GM23338 (cell line): ENCODE measurements around the gene ZNF513. TPM values are rescaled to one million over a fixed set of nuclear protein-coding genes. Genes with fewer than 3 reads are reported as not detected.

Experiments
- ATAC-seq: fragments of 200-7000 bp; cut with Tn5 transposase; 3 replicates; pipeline ENCODE4 v1.9.1; 2020
- DNase-seq: peaks from one replicate; pipeline ENCODE4 v3.0.0-alpha.2; 2015; ENCODE audit warnings: low spot score
- H2AFZ ChIP-seq: fragments of 200-600 bp; sonication (generic); 2 replicates; pipeline ENCODE4 v1.8.0; 2016; ENCODE audit warnings: antibody characterized with exemption, mild to moderate bottlenecking, moderate library complexity
- H3F3A ChIP-seq: fragments of 200-600 bp; sonication (generic); replicated peaks from 2 replicates; pipeline ENCODE4 v1.8.0; 2017; ENCODE audit warnings: antibody characterized with exemption, mixed run types, low read depth
- H3K27ac ChIP-seq: fragments of 200-600 bp; sonication (generic); 2 replicates; pipeline ENCODE4 v1.6.1; 2016; ENCODE audit warnings: low read depth
- H3K27me3 ChIP-seq: fragments of 200-600 bp; sonication (generic); 2 replicates; pipeline ENCODE4 v1.8.0; 2016; ENCODE audit warnings: mild to moderate bottlenecking, mixed run types, moderate library complexity; ENCODE audit not compliant: insufficient read depth
- H3K36me3 ChIP-seq: fragments of 200-600 bp; sonication (generic); 2 replicates; pipeline ENCODE4 v1.8.0; 2016; ENCODE audit warnings: mild to moderate bottlenecking; ENCODE audit not compliant: insufficient read depth
- H3K4me1 ChIP-seq: fragments of 200-600 bp; sonication (generic); 2 replicates; pipeline ENCODE4 v1.8.0; 2016; ENCODE audit warnings: mild to moderate bottlenecking, moderate library complexity; ENCODE audit not compliant: insufficient read depth
- H3K4me2 ChIP-seq: fragments of 200-600 bp; sonication (generic); 2 replicates; pipeline ENCODE4 v1.7.1; 2017; ENCODE audit warnings: mixed run types
- H3K4me3 ChIP-seq: fragments of 200-600 bp; sonication (generic); 2 replicates; pipeline ENCODE4 v1.6.1; 2016; ENCODE audit warnings: mixed run types
- H3K79me2 ChIP-seq: fragments of 200-600 bp; sonication (generic); replicated peaks from 2 replicates; pipeline ENCODE4 v1.8.0; 2017; ENCODE audit warnings: mild to moderate bottlenecking; ENCODE audit not compliant: insufficient read depth
- H3K9me2 ChIP-seq: fragments of 200-600 bp; sonication (generic); 2 replicates; pipeline ENCODE4 v1.8.0; 2017; ENCODE audit not compliant: insufficient read depth
- H4K20me1 ChIP-seq: fragments of 200-600 bp; sonication (generic); replicated peaks from 2 replicates; pipeline ENCODE4 v1.8.0; 2017; ENCODE audit warnings: mild to moderate bottlenecking; ENCODE audit not compliant: insufficient read depth
- H3K27ac Mint-ChIP-seq: 2 replicates; pipeline ENCODE4 v1.8.0; 2020; ENCODE audit warnings: inconsistent platforms, mild to moderate bottlenecking, moderate library complexity, mixed read lengths
- H3K27me3 Mint-ChIP-seq: 3 replicates; pipeline ENCODE4 v1.8.0; 2022; ENCODE audit warnings: low read depth, mild to moderate bottlenecking, moderate library complexity, mixed read lengths, inconsistent platforms; ENCODE audit not compliant: insufficient read depth, poor library complexity
- H3K36me3 Mint-ChIP-seq: 3 replicates; pipeline ENCODE4 v1.8.0; 2021; ENCODE audit warnings: low read depth, mild to moderate bottlenecking, inconsistent platforms, moderate library complexity, mixed read lengths
- H3K4me1 Mint-ChIP-seq: 3 replicates; pipeline ENCODE4 v1.8.0; 2020; ENCODE audit warnings: mild to moderate bottlenecking, inconsistent platforms, mixed read lengths
- H3K4me3 Mint-ChIP-seq: 3 replicates; pipeline ENCODE4 v1.8.0; 2021; ENCODE audit warnings: moderate library complexity, mild to moderate bottlenecking, inconsistent platforms, mixed read lengths
- H3K9me3 Mint-ChIP-seq: 3 replicates; pipeline ENCODE4 v1.8.0; 2020; ENCODE audit warnings: moderate library complexity, mild to moderate bottlenecking, inconsistent platforms, mixed read lengths
- CREB1 ChIP-seq: fragments of 250-450 bp; sonication (Bioruptor Pico); IDR thresholded peaks from 2 replicates; pipeline ENCODE4 v1.5.0; 2020; ENCODE audit warnings: low read depth, mild to moderate bottlenecking, moderate library complexity
- EZH2 ChIP-seq: fragments of 200-600 bp; sonication (generic); IDR thresholded peaks from one replicate; pipeline ENCODE4 v1.8.0; 2017; ENCODE audit warnings: antibody characterized with exemption, mild to moderate bottlenecking, low read depth; ENCODE audit not compliant: unreplicated experiment
- EZH2phosphoT487 ChIP-seq: fragments of 200-600 bp; sonication (generic); IDR thresholded peaks from one replicate; pipeline ENCODE4 v1.8.1; 2018; ENCODE audit warnings: antibody characterized with exemption; ENCODE audit not compliant: unreplicated experiment
- NANOG ChIP-seq: IDR thresholded peaks from 2 replicates; pipeline ENCODE4 v1.6.1; 2016; ENCODE audit warnings: antibody characterized with exemption, borderline replicate concordance
- POLR2AphosphoS5 ChIP-seq: IDR thresholded peaks from 2 replicates; pipeline ENCODE4 v1.6.1; 2016; ENCODE audit warnings: antibody characterized with exemption, low read depth
- ZNF462 ChIP-seq: fragments of 250-450 bp; sonication (Bioruptor Pico); IDR thresholded peaks from 2 replicates; pipeline ENCODE4 v1.5.0; 2020; ENCODE audit warnings: mild to moderate bottlenecking, moderate library complexity
- polyA plus RNA-seq: library from polyadenylated mRNA; unstranded; fragments of >200 nt; fragmentation: Nextera tagmentation; extraction: Ambion mirVana; gene quantifications from 2 replicates; pipeline ENCODE4 v1.2.1, GENCODE V29; 2016
- total RNA-seq: library from RNA; depleted of rRNA; stranded (reverse); fragments of >200 nt; shearing (Covaris generic); gene quantifications from 2 replicates; pipeline ENCODE4 v1.2.3, GENCODE V29; 2014

Gene ZNF513
- total and polyA plus RNA-seq, 2 experiments from 2014 or later: 10.4 to 13.2 TPM

- H3K4me2 ChIP-seq: peak within 1 kb of the TSS; percentile 97
- ATAC-seq: peak; percentile 86
- H3K4me1 Mint-ChIP-seq: peaks cover 23% of the 10 kb centered on the region
- TF ChIP-seq POLR2AphosphoS5 (peak; percentile 96), CREB1 (CRISPR knock-in tag) (peak; percentile 30; the same call in 1 of the 2 replicates), ZNF462 (CRISPR knock-in tag) (no peak), NANOG (no peak), EZH2phosphoT487 (no peak), EZH2 (no peak)
- H3K27me3 Mint-ChIP-seq: no peaks in the 10 kb centered on the region
- H3K27ac Mint-ChIP-seq: peak within 1 kb of the TSS; percentile 90
- peaks cover 24% of the 10 kb centered on the region for H4K20me1 ChIP-seq
- H3K27me3 ChIP-seq: no peaks in the 10 kb centered on the region
- H3K9me2 ChIP-seq: no peaks in the 10 kb centered on the region
- peaks cover 9% of the 10 kb centered on the region for H3K4me1 ChIP-seq
- H3K9me3 Mint-ChIP-seq: no peaks in the 10 kb centered on the region
- H3F3A ChIP-seq: 0 out of 2 replicates have a peak, but pooled peaks cover 7% of the 10 kb centered on the region
- peak; percentile 96 for DNase-seq
- peak within 1 kb of the TSS; percentile 93 for H3K27ac ChIP-seq
- peaks cover 4% of the 10 kb centered on the region for H3K36me3 Mint-ChIP-seq
- H2AFZ ChIP-seq: peak within 1 kb of the TSS; percentile 95
- peaks cover 39% of the 10 kb centered on the region for H3K79me2 ChIP-seq
- peak within 1 kb of the TSS; percentile 98 for H3K4me3 ChIP-seq
- H3K4me3 Mint-ChIP-seq: peak within 1 kb of the TSS; percentile 98
- no peaks in the 10 kb centered on the region for H3K36me3 ChIP-seq
Observed at GRCh38 chr2:27428213-27428977, 47.9 kb upstream of the ZNF513 start, which contains the start of gene NRBP1. Gene NRBP1 (plus strand): TSS chr2:27428631. CDS start chr2:27433274, 4,643 bp downstream.
